Karpas-422 (cell line): ENCODE data around the gene FAM204A. TPM values are rescaled to one million over a fixed set of nuclear protein-coding genes. Genes with fewer than 3 reads are reported as not detected.

Experiments
- DNase-seq: peaks from one replicate; pipeline ENCODE4 v3.0.0-alpha.2; 2015
- H2AFZ ChIP-seq: fragments of 200-600 bp; sonication (generic); 2 replicates; pipeline ENCODE4 v1.6.1; 2014; ENCODE audit warnings: antibody characterized with exemption, low read length, mixed read lengths
- H3K27ac ChIP-seq: fragments of 200-600 bp; sonication (generic); 2 replicates; pipeline ENCODE4 v1.5.1; 2014; ENCODE audit warnings: mild to moderate bottlenecking, low read length, moderate library complexity
- H3K27me3 ChIP-seq: fragments of 200-600 bp; sonication (generic); 2 replicates; pipeline ENCODE4 v1.6.1; 2014; ENCODE audit warnings: low read length, mixed read lengths
- H3K36me3 ChIP-seq: fragments of 200-600 bp; sonication (generic); 2 replicates; pipeline ENCODE4 v1.6.1; 2014; ENCODE audit warnings: low read length, mixed read lengths; ENCODE audit not compliant: insufficient read depth
- H3K4me1 ChIP-seq: fragments of 200-600 bp; sonication (generic); 2 replicates; pipeline ENCODE4 v1.6.1; 2014; ENCODE audit warnings: mild to moderate bottlenecking, low read length, mixed read lengths
- H3K4me2 ChIP-seq: fragments of 200-600 bp; sonication (generic); 2 replicates; pipeline ENCODE4 v1.6.1; 2014; ENCODE audit warnings: low read length, low read depth, mild to moderate bottlenecking; ENCODE audit not compliant: poor library complexity, severe bottlenecking
- H3K4me3 ChIP-seq: fragments of 200-600 bp; sonication (generic); 2 replicates; pipeline ENCODE4 v1.5.1; 2014; ENCODE audit warnings: mild to moderate bottlenecking, antibody characterized with exemption, low read length, mixed read lengths
- H3K79me2 ChIP-seq: fragments of 200-600 bp; sonication (generic); 2 replicates; pipeline ENCODE4 v1.6.1; 2014; ENCODE audit warnings: mild to moderate bottlenecking, low read length, mixed read lengths
- H3K9ac ChIP-seq: fragments of 200-600 bp; sonication (generic); 2 replicates; pipeline ENCODE4 v1.6.0; 2014; ENCODE audit warnings: low read length
- H3K9me2 ChIP-seq: fragments of 200-600 bp; sonication (generic), shearing (Covaris generic); replicated peaks from 2 replicates; pipeline ENCODE4 v1.6.0; 2014; ENCODE audit warnings: mild to moderate bottlenecking, low read length, moderate library complexity; ENCODE audit not compliant: insufficient read depth
- H3K9me3 ChIP-seq: fragments of 300-700, 200-600 bp; sonication (generic); 2 replicates; pipeline ENCODE4 v1.6.1; 2014; ENCODE audit warnings: low read length, mixed read lengths
- H4K20me1 ChIP-seq: fragments of 200-600 bp; sonication (generic); 2 replicates; pipeline ENCODE4 v1.6.1; 2014; ENCODE audit warnings: mild to moderate bottlenecking, antibody characterized with exemption, low read length, low read depth; ENCODE audit not compliant: insufficient read depth
- total RNA-seq: library from RNA; depleted of rRNA; stranded (reverse); fragments of >200 nt; shearing (Covaris generic); gene quantifications from 2 replicates; pipeline ENCODE4 v1.2.3, GENCODE V29; 2014; ENCODE audit warnings: low replicate concordance

Gene FAM204A
- total RNA-seq, 1 experiment from 2014 or later = 56.1 TPM

DNA sequence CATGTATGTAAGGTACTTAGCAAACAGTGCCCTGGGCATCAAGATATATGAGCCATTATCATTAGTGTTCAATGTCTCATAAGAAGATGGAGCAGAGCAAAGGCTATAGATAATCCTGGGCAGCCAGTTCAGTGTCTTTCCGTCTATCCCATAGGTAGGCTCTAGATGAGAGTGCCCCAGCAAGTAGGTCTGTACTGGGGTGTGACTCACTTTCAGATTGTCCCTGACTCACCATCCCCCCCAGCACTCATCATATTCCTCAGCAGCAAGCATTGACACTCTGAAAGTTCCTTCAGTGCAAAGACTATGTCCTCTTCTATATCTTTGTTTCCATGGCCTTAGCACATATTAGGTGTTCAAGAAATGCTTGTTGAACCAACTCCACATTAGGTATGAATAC lies 20.0 kb upstream of the FAM204A start:
- no peak overlapping the region for H3K4me3 ChIP-seq
- H3K4me2 ChIP-seq = no peak overlapping the region

DNA sequence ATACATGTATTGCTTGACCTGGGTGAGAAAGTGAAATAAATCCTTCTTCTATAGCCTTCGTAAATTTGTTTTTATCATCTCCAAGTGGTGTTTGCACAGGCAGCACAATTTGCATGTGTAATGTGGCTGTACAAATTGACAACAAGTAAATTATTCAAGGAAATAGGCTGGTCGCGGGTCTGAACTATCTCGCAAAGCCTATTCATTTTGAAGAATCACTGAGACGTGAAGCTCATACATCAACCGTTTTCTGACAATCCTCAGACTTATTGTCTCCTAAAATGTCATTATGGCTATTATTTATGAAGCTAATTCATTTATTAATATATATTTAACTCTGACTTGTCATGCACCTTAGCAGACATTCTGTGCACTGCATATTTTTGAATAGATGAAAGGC lies 16.2 kb upstream of the FAM204A start:
- Histone ChIP-seq H3K4me3 (no peak overlapping the region), H3K9ac (no peak overlapping the region), H3K9me2 (no peaks in the 10 kb centered on the region), H3K4me2 (no peak overlapping the region), H3K9me3 (no peaks in the 10 kb centered on the region), H3K27ac (no peak overlapping the region), H3K4me1 (no peaks in the 10 kb centered on the region), H3K79me2 (no peaks in the 10 kb centered on the region), H3K36me3 (no peaks in the 10 kb centered on the region), H3K27me3 (0 out of 2 replicates have a peak, but pooled peaks cover 3% of the 10 kb centered on the region), H4K20me1 (no peaks in the 10 kb centered on the region), H2AFZ (no peak overlapping the region)
- no peak for DNase-seq

More for the DNA sequence above, 20.0 kb upstream of the FAM204A start:
- Histone ChIP-seq H3K9me2 (no peaks in the 10 kb centered on the region), H3K79me2 (no peaks in the 10 kb centered on the region), H3K9me3 (no peaks in the 10 kb centered on the region), H3K27ac (no peak overlapping the region), H4K20me1 (no peaks in the 10 kb centered on the region), H3K36me3 (no peaks in the 10 kb centered on the region), H3K9ac (no peak overlapping the region), H2AFZ (no peak overlapping the region), H3K4me1 (no peaks in the 10 kb centered on the region), H3K27me3 (no peaks in the 10 kb centered on the region)
- peak; percentile 15 for DNase-seq

DNA sequence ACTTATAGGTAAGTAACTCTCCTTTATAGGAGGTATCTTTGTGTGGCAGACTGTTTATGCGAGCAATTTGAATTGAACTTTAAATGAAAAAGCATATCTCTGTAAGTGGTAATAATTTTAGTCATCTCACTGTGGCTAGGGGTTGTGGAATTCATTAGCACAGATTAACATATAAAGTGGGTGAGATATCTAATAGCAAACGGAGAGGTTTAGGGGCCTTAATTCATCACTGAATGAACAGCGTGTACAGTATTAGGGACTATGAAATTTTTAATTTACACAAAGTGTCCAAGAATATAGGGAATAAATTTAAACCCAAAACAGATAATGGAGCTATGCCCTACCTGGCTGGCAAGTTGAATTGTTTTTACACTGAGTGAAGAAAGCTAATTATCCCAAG lies 15.7 kb upstream of the FAM204A start:
- H3K9me3 ChIP-seq = no peaks in the 10 kb centered on the region
- H3K79me2 ChIP-seq = no peaks in the 10 kb centered on the region
- H2AFZ ChIP-seq = no peak overlapping the region
- H3K4me3 ChIP-seq = no peak overlapping the region
- H4K20me1 ChIP-seq = no peaks in the 10 kb centered on the region
- DNase-seq = no peak
- peaks cover 3% of the 10 kb centered on the region; the same call in 1 of the 2 replicates for H3K27me3 ChIP-seq
- no peaks in the 10 kb centered on the region for H3K9me2 ChIP-seq
- H3K4me1 ChIP-seq = no peaks in the 10 kb centered on the region
- no peak overlapping the region for H3K27ac ChIP-seq
- no peak overlapping the region for H3K4me2 ChIP-seq
- no peak overlapping the region for H3K9ac ChIP-seq
- H3K36me3 ChIP-seq = no peaks in the 10 kb centered on the region

- H3K4me2 ChIP-seq = no peak overlapping the region
- H3K4me1 ChIP-seq = no peaks in the 10 kb centered on the region
- H3K36me3 ChIP-seq = no peaks in the 10 kb centered on the region
- no peak overlapping the region for H3K9ac ChIP-seq
- no peak overlapping the region for H3K27ac ChIP-seq
- no peaks in the 10 kb centered on the region for H3K9me3 ChIP-seq
- no peak overlapping the region for H2AFZ ChIP-seq
- H3K27me3 ChIP-seq = peaks cover 3% of the 10 kb centered on the region; the same call in 1 of the 2 replicates
- no peaks in the 10 kb centered on the region for H3K79me2 ChIP-seq
- H3K4me3 ChIP-seq = no peak overlapping the region
- no peaks in the 10 kb centered on the region for H4K20me1 ChIP-seq
- H3K9me2 ChIP-seq = no peaks in the 10 kb centered on the region
- DNase-seq = no peak
Observed at GRCh38 chr10:118356628-118357027, 14.5 kb upstream of the FAM204A start.

DNA sequence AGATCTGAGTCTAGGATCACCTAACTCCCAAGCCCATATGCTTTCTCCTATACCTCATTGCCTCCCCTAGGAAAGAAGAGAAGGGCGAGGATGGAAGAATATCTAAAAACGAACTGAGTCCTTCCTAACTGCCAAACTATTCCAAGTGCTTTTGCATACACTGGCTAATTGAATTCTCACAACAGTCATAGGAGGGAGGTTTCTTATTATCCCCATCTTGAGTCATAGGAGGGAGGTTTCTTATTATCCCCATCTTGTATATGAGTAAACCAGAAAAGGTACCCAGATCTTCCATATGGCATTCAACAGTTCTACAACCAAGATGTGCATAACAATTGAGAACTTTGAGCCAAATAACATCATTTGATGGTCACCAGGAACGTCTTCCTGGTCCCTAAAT lies 13.1 kb upstream of the FAM204A start:
- no peak for DNase-seq
- no peaks in the 10 kb centered on the region for H4K20me1 ChIP-seq
- no peak overlapping the region for H2AFZ ChIP-seq
- H3K79me2 ChIP-seq = no peaks in the 10 kb centered on the region
- no peaks in the 10 kb centered on the region for H3K4me1 ChIP-seq
- H3K4me2 ChIP-seq = no peak overlapping the region
- H3K36me3 ChIP-seq = no peaks in the 10 kb centered on the region
- no peak overlapping the region for H3K9ac ChIP-seq
- H3K9me3 ChIP-seq = no peaks in the 10 kb centered on the region
- no peak overlapping the region for H3K4me3 ChIP-seq
- no peak overlapping the region for H3K27ac ChIP-seq
- H3K9me2 ChIP-seq = no peaks in the 10 kb centered on the region
- peaks cover 3% of the 10 kb centered on the region; the same call in 1 of the 2 replicates for H3K27me3 ChIP-seq

DNA sequence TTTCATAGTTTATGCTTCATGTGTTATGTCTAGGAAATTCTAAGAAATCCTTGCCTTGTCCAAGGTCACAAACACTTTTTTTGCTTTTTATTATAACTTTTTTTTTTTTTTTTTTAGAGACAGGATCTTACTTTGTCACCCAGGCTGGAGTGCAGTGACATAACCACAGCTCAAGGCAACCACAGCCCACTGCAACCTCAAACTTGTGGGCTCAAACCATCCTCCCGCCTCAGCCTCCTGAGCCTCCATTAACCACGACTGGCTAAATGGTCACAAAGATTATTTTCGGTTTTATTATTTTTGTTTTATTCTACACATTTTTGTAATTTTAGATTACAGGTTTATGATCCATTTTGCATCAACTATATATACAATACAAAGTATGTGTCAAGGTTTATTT lies 7.1 kb upstream of the FAM204A start:
- Histone ChIP-seq H3K9ac (no peak overlapping the region), H3K4me1 (no peaks in the 10 kb centered on the region)

DNA sequence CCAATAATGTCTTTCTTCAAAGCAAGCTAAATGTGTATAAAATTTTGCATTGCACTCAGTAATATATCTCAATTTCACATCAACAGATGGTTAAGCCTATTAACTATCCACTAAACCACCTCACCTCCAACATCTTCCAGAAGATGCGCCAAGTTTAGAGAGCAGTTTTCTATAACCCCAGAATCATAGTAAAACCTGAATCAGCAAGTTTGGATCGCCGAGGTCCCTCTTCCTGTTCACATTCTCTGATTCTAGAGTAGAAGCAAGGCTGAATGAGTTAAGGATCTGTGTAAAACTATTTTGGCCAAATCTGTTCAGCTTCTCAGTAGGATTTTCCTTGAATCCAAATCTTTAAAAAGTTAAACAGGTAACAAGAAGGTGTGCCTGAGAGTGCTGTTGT lies 1.4 kb upstream of the FAM204A start:
- Histone ChIP-seq H3K27ac (no peak overlapping the region), H3K27me3 (no peaks in the 10 kb centered on the region), H4K20me1 (no peaks in the 10 kb centered on the region), H3K4me3 (no peak overlapping the region), H3K36me3 (peaks cover 12% of the 10 kb centered on the region; the same call in 1 of the 2 replicates), H3K9me3 (no peaks in the 10 kb centered on the region), H3K4me2 (no peak overlapping the region), H3K9ac (no peak overlapping the region), H3K79me2 (peaks cover 35% of the 10 kb centered on the region), H3K4me1 (peaks cover 35% of the 10 kb centered on the region), H3K9me2 (no peaks in the 10 kb centered on the region), H2AFZ (no peak overlapping the region)
- DNase-seq = no peak

More for the DNA sequence above, 7.1 kb upstream of the FAM204A start:
- Histone ChIP-seq H3K27ac (no peak overlapping the region), H3K36me3 (no peaks in the 10 kb centered on the region), H3K9me3 (no peaks in the 10 kb centered on the region), H3K4me2 (no peak overlapping the region), H3K4me3 (no peak overlapping the region), H3K27me3 (no peaks in the 10 kb centered on the region; the same call in 1 of the 2 replicates), H3K9me2 (no peaks in the 10 kb centered on the region), H3K79me2 (no peaks in the 10 kb centered on the region), H4K20me1 (no peaks in the 10 kb centered on the region), H2AFZ (no peak overlapping the region)
- no peak for DNase-seq

GRCh38 chr10:118343115-118343514 lies 991 bp upstream of the FAM204A start:
- H3K27ac ChIP-seq = no peak overlapping the region
- no peaks in the 10 kb centered on the region for H3K9me2 ChIP-seq
- H3K27me3 ChIP-seq = no peaks in the 10 kb centered on the region
- peaks cover 12% of the 10 kb centered on the region; the same call in 1 of the 2 replicates for H3K36me3 ChIP-seq
- no peak overlapping the region for H2AFZ ChIP-seq
- H3K79me2 ChIP-seq = peaks cover 40% of the 10 kb centered on the region
- no peaks in the 10 kb centered on the region for H3K9me3 ChIP-seq
- no peak overlapping the region for H3K9ac ChIP-seq
- DNase-seq = no peak
- no peaks in the 10 kb centered on the region for H4K20me1 ChIP-seq
- H3K4me1 ChIP-seq = peaks cover 38% of the 10 kb centered on the region
- H3K4me2 ChIP-seq = peak overlapping the region; percentile 95
- no peak overlapping the region for H3K4me3 ChIP-seq

DNA sequence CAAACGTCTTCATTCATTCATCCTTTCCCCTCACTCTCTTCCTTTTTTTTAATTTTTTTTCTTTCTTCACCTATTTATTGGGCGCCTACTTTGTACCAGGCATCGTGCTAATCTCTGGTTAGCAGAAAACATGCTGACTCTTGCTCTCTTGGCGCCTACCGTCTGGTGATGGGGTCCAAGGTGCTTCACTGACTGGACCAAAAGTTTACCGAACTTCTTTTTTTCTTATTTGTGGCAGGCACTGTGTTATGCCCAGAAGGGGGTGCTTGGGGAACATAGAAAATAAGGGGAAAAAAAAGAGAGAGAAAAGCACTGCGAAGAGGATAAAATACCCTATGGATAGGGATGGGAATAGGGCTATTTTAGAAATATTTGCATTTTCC lies 505 bp upstream of the FAM204A start:
- H3K4me2 ChIP-seq = peak overlapping the region; percentile 95
- no peaks in the 10 kb centered on the region for H3K27me3 ChIP-seq
- H3K9me2 ChIP-seq = no peaks in the 10 kb centered on the region
- H3K79me2 ChIP-seq = peaks cover 44% of the 10 kb centered on the region
- peak overlapping the region; percentile 93 for H3K9ac ChIP-seq
- no peaks in the 10 kb centered on the region for H4K20me1 ChIP-seq
- peak overlapping the region; percentile 60 for H3K27ac ChIP-seq
- H3K9me3 ChIP-seq = no peaks in the 10 kb centered on the region
- H3K4me3 ChIP-seq = peak overlapping the region; percentile 92
- H2AFZ ChIP-seq = peak overlapping the region; percentile 96
- peaks cover 38% of the 10 kb centered on the region for H3K4me1 ChIP-seq
- DNase-seq = peak; percentile 53
- H3K36me3 ChIP-seq = peaks cover 12% of the 10 kb centered on the region; the same call in 1 of the 2 replicates
